GM12892 (cell line): ENCODE data around the gene NUDT14.

Source experiments
- POLR2A ChIP-seq: IDR thresholded peaks from 2 replicates; pipeline ENCODE4 v1.6.1; 2011; ENCODE audit warnings: low read depth, low read length, control low read depth
- TAF1 ChIP-seq: IDR thresholded peaks from 2 replicates; pipeline ENCODE4 v1.6.1; 2011; ENCODE audit warnings: low read depth, mild to moderate bottlenecking, control low read depth, low read length, borderline replicate concordance

GRCh38 chr14:105185973-105186372 is 4.9 kb upstream of the NUDT14 start:
- TF ChIP-seq POLR2A (no peak), TAF1 (no peak)
